Gastrocnemius medialis (tissue), 4 donors: ENCODE data around the gene CBS.

ENCODE experiments used
- CTCF ChIP-seq, 5 experiments: fragments of 450-650 bp in 3 of 5; fragments of 200-600 bp in 2 of 5; sonication (generic) in 2 of 5; IDR thresholded peaks in 4 of 5; conservative IDR thresholded peaks in 1 of 5; 1 replicate in 4 of 5; 2 replicates in 1 of 5; pipeline ENCODE4 v1.5.1; 2016 to 2019; ENCODE audit warnings: antibody characterized with exemption in 5 of 5, mild to moderate bottlenecking in 3 of 5, moderate library complexity in 3 of 5
- POLR2A ChIP-seq, 2 donors: fragments of 450-650 bp; IDR thresholded peaks; one replicate each; pipeline ENCODE4 v1.6.1; 2017; ENCODE audit warnings: antibody characterized with exemption in 2 of 2, mild to moderate bottlenecking in 2 of 2, moderate library complexity in 2 of 2

- TF ChIP-seq CTCF (IDR thresholded peaks at IDR 0.05 in 4 of 5, conservative IDR thresholded peaks at IDR 0.05 in 1 of 5) (no peak), POLR2A (IDR thresholded peaks at IDR 0.05) (no peak)
Observed at GRCh38 chr21:43006874-43007208, 68.8 kb downstream of the CBS start.
